H9 (cell line): ENCODE measurements around the gene HIPK3. TPM values are rescaled to one million over a fixed set of nuclear protein-coding genes. Genes with fewer than 3 reads are reported as not detected.

Experiments used
- DNase-seq: peaks from one replicate; pipeline ENCODE4 v3.0.0-alpha.2; 2017
- H2AFZ ChIP-seq: one replicate; pipeline ENCODE4 v1.6.1; 2013; ENCODE audit warnings: mild to moderate bottlenecking, low read length, control low read depth, moderate library complexity
- H2AK5ac ChIP-seq: 2 replicates; pipeline ENCODE4 v1.6.1; 2013; ENCODE audit warnings: low read length, control low read depth, mixed read lengths; ENCODE audit not compliant: insufficient read length
- H2BK120ac ChIP-seq: one replicate; pipeline ENCODE4 v1.6.1; 2013; ENCODE audit warnings: low read depth, mild to moderate bottlenecking, low read length, control low read depth, inconsistent platforms; ENCODE audit not compliant: poor library complexity, severe bottlenecking
- H2BK12ac ChIP-seq: 2 replicates; pipeline ENCODE4 v1.6.1; 2013; ENCODE audit warnings: low read length, control low read depth, mixed read lengths, low read depth; ENCODE audit not compliant: insufficient read length
- H2BK15ac ChIP-seq: 2 replicates; pipeline ENCODE4 v1.6.1; 2013; ENCODE audit warnings: low read depth, low read length, control low read depth
- H2BK20ac ChIP-seq: one replicate; pipeline ENCODE4 v1.6.1; 2013; ENCODE audit warnings: low read depth, mild to moderate bottlenecking, low read length, control low read depth, inconsistent platforms; ENCODE audit not compliant: poor library complexity, severe bottlenecking
- H2BK5ac ChIP-seq: 2 replicates; pipeline ENCODE4 v1.6.1; 2013; ENCODE audit warnings: low read length, control low read depth, mixed read lengths; ENCODE audit not compliant: insufficient read length
- H3K14ac ChIP-seq: 2 replicates; pipeline ENCODE4 v1.6.1; 2013; ENCODE audit warnings: low read length, control low read depth; ENCODE audit not compliant: insufficient read depth
- H3K18ac ChIP-seq: 2 replicates; pipeline ENCODE4 v1.6.1; 2013; ENCODE audit warnings: low read depth, mild to moderate bottlenecking, mixed read lengths, low read length, control low read depth; ENCODE audit not compliant: insufficient read length
- H3K23ac ChIP-seq: 2 replicates; pipeline ENCODE4 v1.6.1; 2013; ENCODE audit warnings: low read length, control low read depth, mixed read lengths, low read depth; ENCODE audit not compliant: insufficient read length
- H3K23me2 ChIP-seq: 2 replicates; pipeline ENCODE4 v1.6.1; 2013; ENCODE audit warnings: low read depth, mild to moderate bottlenecking, mixed read lengths, low read length, control low read depth; ENCODE audit not compliant: insufficient read length, poor library complexity, severe bottlenecking
- H3K27ac ChIP-seq: 2 replicates; pipeline ENCODE4 v1.5.1; 2013; ENCODE audit warnings: low read length, control low read depth, mixed read lengths, low read depth; ENCODE audit not compliant: insufficient read length
- H3K27me3 ChIP-seq: 2 replicates; pipeline ENCODE4 v1.6.1; 2013; ENCODE audit warnings: low read length, control low read depth, inconsistent platforms; ENCODE audit not compliant: insufficient read depth
- H3K4ac ChIP-seq: 2 replicates; pipeline ENCODE4 v1.6.1; 2013; ENCODE audit warnings: low read depth, mild to moderate bottlenecking, control low read depth, inconsistent platforms, low read length, moderate library complexity
- H3K4me1 ChIP-seq: 2 replicates; pipeline ENCODE4 v1.6.1; 2013; ENCODE audit warnings: low read length, control low read depth, inconsistent platforms; ENCODE audit not compliant: insufficient read depth
- H3K4me2 ChIP-seq: 2 replicates; pipeline ENCODE4 v1.6.1; 2013; ENCODE audit warnings: low read length, control low read depth, mixed read lengths; ENCODE audit not compliant: insufficient read length, insufficient read depth
- H3K56ac ChIP-seq: 2 replicates; pipeline ENCODE4 v1.6.1; 2013; ENCODE audit warnings: low read depth, mild to moderate bottlenecking, mixed read lengths, low read length, control low read depth; ENCODE audit not compliant: insufficient read length
- H3K79me1 ChIP-seq: 2 replicates; pipeline ENCODE4 v1.6.1; 2013; ENCODE audit warnings: low read depth, mild to moderate bottlenecking, moderate library complexity, low read length, control low read depth, inconsistent platforms; ENCODE audit not compliant: insufficient read depth, poor library complexity, severe bottlenecking
- H3K79me2 ChIP-seq: 2 replicates; pipeline ENCODE4 v1.6.1; 2013; ENCODE audit warnings: low read length, control low read depth, inconsistent platforms; ENCODE audit not compliant: insufficient read depth
- H3K9ac ChIP-seq: 2 replicates; pipeline ENCODE4 v1.6.1; 2013; ENCODE audit warnings: low read length, control low read depth, mixed read lengths; ENCODE audit not compliant: insufficient read length; ENCODE audit errors: extremely low read depth
- H3K9me3 ChIP-seq: one replicate; pipeline ENCODE4 v1.6.1; 2013; ENCODE audit warnings: low read depth, low read length, inconsistent platforms; ENCODE audit not compliant: control insufficient read depth
- H3T11ph ChIP-seq: one replicate; pipeline ENCODE4 v1.6.1; 2013; ENCODE audit warnings: mild to moderate bottlenecking, low read length, control low read depth, inconsistent platforms
- H4K20me1 ChIP-seq: one replicate; pipeline ENCODE4 v1.6.1; 2013; ENCODE audit not compliant: control insufficient read depth, insufficient read length, insufficient read depth
- H4K5ac ChIP-seq: 2 replicates; pipeline ENCODE4 v1.6.1; 2013; ENCODE audit warnings: low read depth, mild to moderate bottlenecking, mixed read lengths, low read length, control low read depth; ENCODE audit not compliant: insufficient read length
- H4K8ac ChIP-seq: replicated peaks from 2 replicates; pipeline ENCODE4 v1.6.1; 2013; ENCODE audit warnings: low read length, control low read depth, mixed read lengths, low read depth; ENCODE audit not compliant: insufficient read length
- H4K91ac ChIP-seq: 2 replicates; pipeline ENCODE4 v1.6.1; 2013; ENCODE audit warnings: low read depth, mild to moderate bottlenecking, moderate library complexity, mixed read lengths, low read length, control low read depth; ENCODE audit not compliant: insufficient read length
- H3K27ac Mint-ChIP-seq, 3 experiments: 2 replicates in 2 of 3; 3 replicates in 1 of 3; pipeline ENCODE4 v1.8.0; 2020 to 2021; ENCODE audit warnings: mixed read lengths in 3 of 3, mild to moderate bottlenecking in 1 of 3, moderate library complexity in 1 of 3
- H3K27me3 Mint-ChIP-seq: 2 replicates; pipeline ENCODE4 v1.8.0; 2021; ENCODE audit warnings: low read depth, mild to moderate bottlenecking, moderate library complexity, mixed read lengths
- H3K36me3 Mint-ChIP-seq, 3 experiments: 2 replicates in 2 of 3; 3 replicates in 1 of 3; pipeline ENCODE4 v1.8.0; 2020 to 2021; ENCODE audit warnings: low read depth in 3 of 3, mixed read lengths in 3 of 3; ENCODE audit not compliant: insufficient read depth in 1 of 3
- H3K4me1 Mint-ChIP-seq, 2 experiments: 2 replicates each; pipeline ENCODE4 v1.8.0; 2020; ENCODE audit warnings: mixed read lengths in 2 of 2
- H3K4me3 Mint-ChIP-seq, 2 experiments: 2 replicates in 1 of 2; 3 replicates in 1 of 2; pipeline ENCODE4 v1.8.0; 2020 to 2021; ENCODE audit warnings: mild to moderate bottlenecking in 2 of 2, mixed read lengths in 2 of 2, moderate library complexity in 1 of 2
- H3K9me3 Mint-ChIP-seq, 2 experiments: 2 replicates in 1 of 2; 3 replicates in 1 of 2; pipeline ENCODE4 v1.8.0; 2020; ENCODE audit warnings: mild to moderate bottlenecking in 2 of 2, mixed read lengths in 2 of 2, moderate library complexity in 1 of 2
- total RNA-seq: library from RNA; stranded (reverse); gene quantifications from 2 replicates; pipeline ENCODE4 v1.2.1, GENCODE V29; 2021
- TF ChIP-seq, protein P1 (sequence below): fragments of 200-600 bp; sonication (generic); conservative IDR thresholded peaks from 3 replicates; pipeline ENCODE4 v1.8.0; 2021; ENCODE audit warnings: antibody characterized with exemption, mild to moderate bottlenecking

HIPK3 gene
- total RNA-seq, 1 experiment from 2014 or later, result 23.4 TPM

DNA sequence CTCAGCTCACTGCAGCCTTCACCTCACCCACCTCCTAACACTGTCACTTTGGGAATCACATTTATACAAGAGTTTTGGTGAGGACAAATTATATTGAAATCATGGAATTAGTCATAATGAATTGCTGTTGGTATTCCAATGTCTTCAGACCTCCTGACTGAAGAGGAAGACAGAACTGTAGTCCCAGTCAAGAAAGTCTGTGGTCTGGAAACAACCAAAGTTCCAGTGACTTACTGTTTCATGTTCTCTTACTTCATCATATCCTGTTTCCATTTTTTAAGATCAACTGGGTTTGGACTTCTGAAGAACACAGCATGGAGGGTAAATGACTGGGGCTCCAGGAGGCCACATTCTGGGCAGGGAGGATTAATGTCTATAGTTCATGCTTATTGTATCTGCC, 43.0 kb upstream of the HIPK3 start:
- H2AFZ ChIP-seq, result no peak overlapping the region
- H3K4ac ChIP-seq, result no peak overlapping the region
- DNase-seq, result no peak

More for the DNA sequence above, 43.0 kb upstream of the HIPK3 start:
- Mint-ChIP-seq H3K4me3 (no peak overlapping the region), H3K9me3 (peaks cover 3 to 4% of the 10 kb centered on the region in 2 experiments; a peak in 3 of 5 replicates), H3K4me1 (no peaks in the 10 kb centered on the region), H3K27me3 (peaks cover 2% of the 10 kb centered on the region; the same call in 1 of the 2 replicates), H3K36me3 (peaks cover 0 to 5% (median 0%) of the 10 kb centered on the region in 3 experiments; a peak in 1 of 7 replicates), H3K27ac (no peak overlapping the region)
- no peaks in the 10 kb centered on the region for H3K9me3 ChIP-seq
- no peak overlapping the region for H4K8ac ChIP-seq
- H3K18ac ChIP-seq, result no peak overlapping the region
- H3K4me2 ChIP-seq, result no peak overlapping the region
- no peak overlapping the region for H2BK5ac ChIP-seq
- no peak overlapping the region for H4K5ac ChIP-seq
- no peak overlapping the region for H3K27ac ChIP-seq
- H3T11ph ChIP-seq, result no peak overlapping the region
- no peaks in the 10 kb centered on the region for H3K4me1 ChIP-seq
- H3K23me2 ChIP-seq, result no peaks in the 10 kb centered on the region
- H3K9ac ChIP-seq, result no peak overlapping the region
- no peaks in the 10 kb centered on the region for H3K79me2 ChIP-seq
- H2BK15ac ChIP-seq, result no peak overlapping the region
- TF ChIP-seq, protein P1, sequence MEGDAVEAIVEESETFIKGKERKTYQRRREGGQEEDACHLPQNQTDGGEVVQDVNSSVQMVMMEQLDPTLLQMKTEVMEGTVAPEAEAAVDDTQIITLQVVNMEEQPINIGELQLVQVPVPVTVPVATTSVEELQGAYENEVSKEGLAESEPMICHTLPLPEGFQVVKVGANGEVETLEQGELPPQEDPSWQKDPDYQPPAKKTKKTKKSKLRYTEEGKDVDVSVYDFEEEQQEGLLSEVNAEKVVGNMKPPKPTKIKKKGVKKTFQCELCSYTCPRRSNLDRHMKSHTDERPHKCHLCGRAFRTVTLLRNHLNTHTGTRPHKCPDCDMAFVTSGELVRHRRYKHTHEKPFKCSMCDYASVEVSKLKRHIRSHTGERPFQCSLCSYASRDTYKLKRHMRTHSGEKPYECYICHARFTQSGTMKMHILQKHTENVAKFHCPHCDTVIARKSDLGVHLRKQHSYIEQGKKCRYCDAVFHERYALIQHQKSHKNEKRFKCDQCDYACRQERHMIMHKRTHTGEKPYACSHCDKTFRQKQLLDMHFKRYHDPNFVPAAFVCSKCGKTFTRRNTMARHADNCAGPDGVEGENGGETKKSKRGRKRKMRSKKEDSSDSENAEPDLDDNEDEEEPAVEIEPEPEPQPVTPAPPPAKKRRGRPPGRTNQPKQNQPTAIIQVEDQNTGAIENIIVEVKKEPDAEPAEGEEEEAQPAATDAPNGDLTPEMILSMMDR, result no peak
- H3K27me3 ChIP-seq, result no peaks in the 10 kb centered on the region
- no peak overlapping the region for H2BK20ac ChIP-seq
- no peak overlapping the region for H3K14ac ChIP-seq
- H2AK5ac ChIP-seq, result no peak overlapping the region
- no peaks in the 10 kb centered on the region for H3K79me1 ChIP-seq
- H3K56ac ChIP-seq, result no peak overlapping the region
- H4K20me1 ChIP-seq, result no peaks in the 10 kb centered on the region
- no peak overlapping the region for H3K23ac ChIP-seq
- no peak overlapping the region for H4K91ac ChIP-seq
- no peak overlapping the region for H2BK120ac ChIP-seq
- H2BK12ac ChIP-seq, result no peak overlapping the region
